Muscle of back (tissue), 13 donors: ENCODE measurements around the gene CHADL. TPM values are rescaled to one million over a fixed set of nuclear protein-coding genes. Genes with fewer than 3 reads are reported as not detected.
"Not testable (repeated sequence)": the region's sequence is repeated elsewhere in the genome, so short reads cannot be mapped to it uniquely, and the experiment has no call there.

Experiments
- DNase-seq, 3 donors: peaks; one replicate each; pipeline versions ENCODE4 v3.0.0 to v3.0.0-alpha.2; 2013
- long read RNA-seq, 9 donors: transcript quantifications; one replicate each; lab custom pipeline, GENCODE V29; 2026
- polyA plus RNA-seq, 10 donors: library from polyadenylated mRNA; unstranded; fragments of 120-200 nt; gene quantifications; one replicate each; pipeline ENCODE4 v1.2.1, GENCODE V29; 2013; ENCODE audit not compliant: insufficient read length in 10 of 10

CHADL gene
- 1 to 10 TPM; 3.0 to 4.3 (median 3.6) TPM for polyA plus RNA-seq
- long read RNA-seq, donor 1, partial matches to known transcripts = 0 of 1 reads
- long read RNA-seq, donor 1, other reads (novel, unspliced or antisense) = 0 of 1 reads
- long read RNA-seq, donor 2 = 0 reads
- long read RNA-seq, donor 3 = 0 reads
- long read RNA-seq, donor 4, partial matches to known transcripts = 0 of 1 reads
- long read RNA-seq, donor 4, other reads (novel, unspliced or antisense) = 0 of 1 reads
- long read RNA-seq, donor 5 = 0 reads
- long read RNA-seq, donor 6 = 0 reads
- long read RNA-seq, donor 7 = 0 reads
- long read RNA-seq, donor 8 = 0 reads
- long read RNA-seq, donor 9 = 0 reads

- DNase-seq = peak in 2 of 3 donors; percentile 14 to 43
Measured at GRCh38 chr22:41240377-41241132, at the start of gene CHADL. Gene CHADL, minus strand, starts transcription at chr22:41240931. Its CDS starts 50 bp downstream, at chr22:41240881.

- no peak for DNase-seq
Measured at GRCh38 chr22:41289671-41290070, 48.9 kb upstream of the CHADL start.

GRCh38 chr22:41288245-41288946 lies 47.7 kb upstream of the CHADL start:
- DNase-seq = no peak

- no peak for DNase-seq
Measured at GRCh38 chr22:41286639-41287091, 45.9 kb upstream of the CHADL start.

GRCh38 chr22:41285820-41286638 lies 45.3 kb upstream of the CHADL start, which contains the start of gene RANGAP1:
Gene RANGAP1, minus strand, starts transcription at chr22:41286187. Its CDS starts 5,143 bp downstream, at chr22:41281044.
- peak; percentile 99 to 100 (median 99) for DNase-seq

GRCh38 chr22:41285441-41285819 lies 44.7 kb upstream of the CHADL start:
- peak; percentile 8 to 80 (median 52) for DNase-seq

- no peak for DNase-seq
Measured at GRCh38 chr22:41284465-41284864, 43.7 kb upstream of the CHADL start.

- DNase-seq = no peak
Measured at GRCh38 chr22:41280854-41281253, 40.1 kb upstream of the CHADL start.

- no peak for DNase-seq
Measured at GRCh38 chr22:41280065-41280464, 39.3 kb upstream of the CHADL start.

GRCh38 chr22:41274856-41275255 lies 34.1 kb upstream of the CHADL start:
- DNase-seq = no peak

- DNase-seq = no peak
Measured at GRCh38 chr22:41273128-41273527, 32.4 kb upstream of the CHADL start.

GRCh38 chr22:41271787-41272186 lies 31.1 kb upstream of the CHADL start:
- DNase-seq = no peak

- DNase-seq = no peak
Measured at GRCh38 chr22:41267958-41268357, 27.2 kb upstream of the CHADL start.

GRCh38 chr22:41264408-41264941 lies 23.7 kb upstream of the CHADL start:
- DNase-seq = no peak

GRCh38 chr22:41263704-41264103 lies 23.0 kb upstream of the CHADL start:
- no peak for DNase-seq

GRCh38 chr22:41262250-41262765 lies 21.6 kb upstream of the CHADL start:
- DNase-seq = no peak

GRCh38 chr22:41261541-41262249 lies 21.0 kb upstream of the CHADL start:
- DNase-seq = no peak

GRCh38 chr22:41260871-41261270 lies 20.1 kb upstream of the CHADL start:
- no peak for DNase-seq

GRCh38 chr22:41259756-41260155 lies 19.0 kb upstream of the CHADL start:
- DNase-seq = not testable (repeated sequence)

- DNase-seq = no peak
Measured at GRCh38 chr22:41257696-41258095, 17.0 kb upstream of the CHADL start.
